ENCODE measurements around the gene SLAMF1.
A peak's percentile ranks its signal among the peaks of the same experiment; 100 is the strongest.

SLAMF1 gene

DNA sequence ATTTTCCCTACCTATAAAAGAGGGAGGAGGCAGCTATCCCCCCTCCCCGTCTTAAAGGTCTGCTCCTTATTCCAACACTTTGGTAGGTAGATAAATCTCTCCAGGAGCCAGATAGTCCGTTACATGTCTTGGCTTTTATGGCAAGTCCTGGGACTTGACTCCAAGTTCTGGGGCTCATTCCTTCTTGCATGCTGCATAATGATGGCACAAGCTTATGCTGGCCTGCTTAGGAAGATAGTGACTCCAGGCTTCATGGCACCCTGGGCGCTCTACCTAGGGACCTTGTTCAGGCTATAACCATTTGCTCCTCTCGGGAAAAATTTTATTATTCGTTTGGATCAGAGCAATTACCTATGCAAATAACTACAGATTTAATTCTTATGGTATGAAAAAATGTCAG, 3.7 kb downstream of the SLAMF1 start:
- Histone ChIP-seq H3K27me3 (ENCODE audit: control insufficient read depth, insufficient read depth, low read length) (no peaks in the 10 kb centered on the region), H3K9ac (ENCODE audit: low read length) (no peak overlapping the region), H3K4me3 (ENCODE audit: low read length) (no peak overlapping the region), H3K9me3 (ENCODE audit: control insufficient read depth, low read length) (no peaks in the 10 kb centered on the region), H3K4me1 (ENCODE audit: control insufficient read depth, insufficient read depth, low read length) (peaks cover 16% of the 10 kb centered on the region), H3K36me3 (ENCODE audit: control insufficient read depth, insufficient read depth, low read length) (no peaks in the 10 kb centered on the region)

DNA sequence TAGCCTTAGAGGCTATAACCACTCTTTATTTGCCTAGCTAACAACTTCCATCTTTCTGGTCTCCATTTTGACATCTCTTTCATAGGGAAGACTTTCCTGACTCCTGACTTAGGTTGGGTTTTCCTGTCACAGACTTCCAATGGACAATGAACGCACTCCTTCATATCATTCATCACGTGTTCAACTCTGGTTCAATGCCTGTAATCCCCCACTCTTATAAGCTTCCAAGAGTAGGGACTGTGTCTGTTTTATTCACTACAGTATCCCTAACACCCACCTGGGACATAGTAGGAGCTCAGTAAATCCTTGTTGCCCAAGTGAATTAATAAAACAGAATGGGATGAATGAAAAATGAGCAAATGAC, 4.6 kb downstream of the SLAMF1 start:
- Histone ChIP-seq H3K36me3 (ENCODE audit: control insufficient read depth, insufficient read depth, low read length) (no peaks in the 10 kb centered on the region), H3K4me3 (ENCODE audit: low read length) (no peak overlapping the region), H3K9me3 (ENCODE audit: control insufficient read depth, low read length) (no peaks in the 10 kb centered on the region), H3K4me1 (ENCODE audit: control insufficient read depth, insufficient read depth, low read length) (peaks cover 16% of the 10 kb centered on the region), H3K9ac (ENCODE audit: low read length) (no peak overlapping the region), H3K27me3 (ENCODE audit: control insufficient read depth, insufficient read depth, low read length) (no peaks in the 10 kb centered on the region)

DNA sequence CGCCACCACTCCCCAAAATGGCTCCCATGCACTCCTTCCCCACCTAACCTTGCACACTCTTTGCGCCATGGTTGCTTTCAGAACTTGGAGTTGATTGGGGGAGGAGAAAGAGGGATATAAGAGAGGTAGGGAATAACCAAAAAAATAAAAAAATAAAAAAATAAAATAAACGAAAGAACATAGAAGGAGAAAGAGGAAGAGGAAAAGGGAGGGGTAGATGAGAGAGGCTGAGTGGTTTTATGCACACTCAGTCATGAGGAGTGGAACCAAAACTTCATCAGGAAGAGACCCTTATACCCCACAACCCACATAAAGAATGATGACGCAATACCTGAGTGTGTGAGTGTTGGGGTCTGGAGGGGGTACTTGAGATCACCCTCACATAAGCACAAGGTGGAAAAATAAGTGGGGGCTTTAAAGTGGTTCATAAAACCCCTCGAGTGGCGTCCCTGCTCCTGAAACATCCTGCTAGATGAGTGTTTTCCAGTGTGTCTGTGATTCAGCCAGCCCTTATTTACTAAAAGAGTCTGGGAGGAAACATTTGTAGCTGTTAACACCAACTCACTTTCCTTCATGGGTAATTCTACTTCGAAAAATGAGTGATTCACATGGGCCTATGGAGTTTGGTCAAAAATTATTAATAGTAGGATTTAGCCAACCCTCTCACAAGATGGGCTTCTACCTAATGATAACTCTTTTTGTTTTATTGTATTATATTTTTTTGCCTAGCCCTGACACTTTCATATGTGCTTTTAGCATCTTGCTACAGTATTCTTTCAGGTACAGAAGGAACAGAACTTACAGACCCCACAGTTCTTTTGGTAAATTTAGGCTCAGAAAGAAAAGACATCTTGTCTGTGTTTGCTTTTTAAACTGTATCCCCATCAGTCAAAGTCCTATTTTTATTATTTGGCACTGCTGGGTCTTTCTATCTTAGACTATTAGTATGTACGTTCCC, 5.2 kb downstream of the SLAMF1 start:
- no peak overlapping the region for H3K4me3 ChIP-seq (ENCODE audit: low read length)
- H3K36me3 ChIP-seq (ENCODE audit: control insufficient read depth, insufficient read depth, low read length), result no peaks in the 10 kb centered on the region
- H3K4me1 ChIP-seq (ENCODE audit: control insufficient read depth, insufficient read depth, low read length), result peaks cover 16% of the 10 kb centered on the region
- no peak overlapping the region for H3K9ac ChIP-seq (ENCODE audit: low read length)
- H3K9me3 ChIP-seq (ENCODE audit: control insufficient read depth, low read length), result no peaks in the 10 kb centered on the region
- no peaks in the 10 kb centered on the region for H3K27me3 ChIP-seq (ENCODE audit: control insufficient read depth, insufficient read depth, low read length)

DNA sequence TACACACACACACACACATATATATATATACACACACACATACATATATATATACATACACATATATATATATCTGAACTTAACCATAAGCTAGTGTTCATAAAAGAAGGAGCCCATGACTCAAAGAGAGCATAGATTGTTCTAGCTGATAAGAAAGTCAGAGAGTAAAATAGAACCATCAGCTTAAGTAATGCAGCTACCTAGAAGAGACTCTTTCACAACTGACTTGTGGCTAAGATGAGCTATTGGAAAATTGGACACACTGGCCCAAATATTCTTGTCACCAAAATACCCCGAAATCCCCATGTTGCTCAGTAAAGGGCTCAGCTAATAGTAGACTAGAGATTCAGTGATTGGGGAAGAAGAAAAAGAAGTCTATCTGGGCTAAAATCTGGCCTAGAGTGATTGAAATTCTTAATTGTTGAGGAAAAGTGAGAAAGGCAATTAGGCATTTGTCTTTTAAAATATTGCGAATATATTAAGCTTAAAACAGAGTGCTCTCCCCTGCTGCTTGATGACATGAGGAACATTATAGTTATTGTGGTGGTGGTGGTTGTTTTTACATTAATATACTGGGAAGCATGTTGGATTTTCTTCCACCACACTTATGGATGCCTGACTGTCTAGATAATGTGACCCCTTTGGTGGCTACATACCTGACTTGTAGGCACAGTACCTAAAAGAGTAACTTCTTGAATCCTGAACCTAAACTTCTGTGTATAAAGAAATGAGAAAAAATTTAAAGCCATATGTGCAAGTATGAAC, 6.3 kb downstream of the SLAMF1 start:
- no peak overlapping the region for H3K9ac ChIP-seq (ENCODE audit: low read length)
- no peak overlapping the region for H3K4me3 ChIP-seq (ENCODE audit: low read length)
- H3K9me3 ChIP-seq (ENCODE audit: control insufficient read depth, low read length), result no peaks in the 10 kb centered on the region
- peaks cover 9% of the 10 kb centered on the region for H3K4me1 ChIP-seq (ENCODE audit: control insufficient read depth, insufficient read depth, low read length)
- H3K36me3 ChIP-seq (ENCODE audit: control insufficient read depth, insufficient read depth, low read length), result no peaks in the 10 kb centered on the region
- H3K27me3 ChIP-seq (ENCODE audit: control insufficient read depth, insufficient read depth, low read length), result no peaks in the 10 kb centered on the region

DNA sequence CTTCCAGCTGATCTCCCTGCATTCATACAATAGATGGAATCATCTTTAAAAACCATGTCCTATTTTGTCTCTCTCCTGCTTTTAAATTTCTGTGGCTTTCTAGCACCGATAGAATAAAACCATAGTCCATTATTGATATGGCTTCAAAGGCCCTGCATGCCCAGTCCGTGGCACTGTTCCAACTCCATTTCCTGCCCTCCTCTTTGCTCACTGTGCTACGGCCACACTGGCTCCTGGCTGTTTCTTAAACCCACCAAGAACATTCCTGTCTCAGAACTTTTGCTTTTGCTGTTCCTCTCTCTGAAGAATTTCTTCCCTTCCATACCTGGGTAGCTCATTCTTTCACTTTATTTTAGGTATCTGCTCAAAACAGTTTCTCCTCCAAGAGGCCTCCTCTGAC, 7.2 kb downstream of the SLAMF1 start:
- peaks cover 9% of the 10 kb centered on the region for H3K4me1 ChIP-seq (ENCODE audit: control insufficient read depth, insufficient read depth, low read length)
- H3K27me3 ChIP-seq (ENCODE audit: control insufficient read depth, insufficient read depth, low read length), result no peaks in the 10 kb centered on the region
- no peak overlapping the region for H3K4me3 ChIP-seq (ENCODE audit: low read length)
- no peaks in the 10 kb centered on the region for H3K9me3 ChIP-seq (ENCODE audit: control insufficient read depth, low read length)
- H3K9ac ChIP-seq (ENCODE audit: low read length), result peak overlapping the region; percentile 19
- H3K36me3 ChIP-seq (ENCODE audit: control insufficient read depth, insufficient read depth, low read length), result no peaks in the 10 kb centered on the region

DNA sequence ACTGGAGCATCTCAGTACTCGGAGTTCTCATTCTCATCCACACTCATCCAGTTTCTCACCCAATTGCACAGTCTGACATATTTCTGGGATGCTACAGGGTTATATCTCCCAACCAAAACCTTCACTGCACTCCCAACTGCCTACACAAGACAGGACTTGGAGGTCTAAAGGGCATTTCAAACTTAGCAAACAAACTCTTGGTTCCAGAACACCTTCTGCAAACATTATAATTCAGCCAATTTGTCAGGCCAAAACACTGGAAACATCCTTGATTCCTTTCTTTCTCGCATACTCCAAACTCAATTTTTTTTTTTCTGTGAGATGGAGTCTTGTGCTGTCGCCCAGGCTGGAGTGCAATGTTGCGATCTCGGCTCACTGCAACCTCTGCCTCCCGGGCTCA, 7.9 kb downstream of the SLAMF1 start:
- H3K9me3 ChIP-seq (ENCODE audit: control insufficient read depth, low read length), result no peaks in the 10 kb centered on the region

DNA sequence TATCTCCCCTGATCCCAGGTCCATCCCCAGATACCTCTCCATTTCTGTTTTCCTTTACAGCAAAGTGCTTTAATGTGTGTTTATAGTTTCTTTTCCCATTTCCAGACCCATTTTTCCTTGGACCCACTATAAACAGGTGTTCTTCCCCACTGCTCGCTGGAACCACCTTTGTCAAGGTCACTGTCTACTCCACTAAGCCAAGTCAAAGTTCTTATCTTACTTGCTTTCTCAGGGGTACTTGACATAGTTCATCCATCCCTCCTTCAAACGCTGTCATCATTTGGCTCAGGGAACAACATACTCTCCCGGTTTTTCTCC, 8.3 kb downstream of the SLAMF1 start:
- Histone ChIP-seq H3K9me3 (ENCODE audit: control insufficient read depth, low read length) (no peaks in the 10 kb centered on the region), H3K27me3 (ENCODE audit: control insufficient read depth, insufficient read depth, low read length) (no peaks in the 10 kb centered on the region), H3K9ac (ENCODE audit: low read length) (no peak overlapping the region), H3K4me1 (ENCODE audit: control insufficient read depth, insufficient read depth, low read length) (peaks cover 9% of the 10 kb centered on the region), H3K36me3 (ENCODE audit: control insufficient read depth, insufficient read depth, low read length) (no peaks in the 10 kb centered on the region), H3K4me3 (ENCODE audit: low read length) (no peak overlapping the region)

More for the DNA sequence above, 7.9 kb downstream of the SLAMF1 start:
- H3K9ac ChIP-seq (ENCODE audit: low read length), result no peak overlapping the region
- no peaks in the 10 kb centered on the region for H3K36me3 ChIP-seq (ENCODE audit: control insufficient read depth, insufficient read depth, low read length)
- H3K27me3 ChIP-seq (ENCODE audit: control insufficient read depth, insufficient read depth, low read length), result no peaks in the 10 kb centered on the region
- peaks cover 9% of the 10 kb centered on the region for H3K4me1 ChIP-seq (ENCODE audit: control insufficient read depth, insufficient read depth, low read length)
- H3K4me3 ChIP-seq (ENCODE audit: low read length), result no peak overlapping the region

DNA sequence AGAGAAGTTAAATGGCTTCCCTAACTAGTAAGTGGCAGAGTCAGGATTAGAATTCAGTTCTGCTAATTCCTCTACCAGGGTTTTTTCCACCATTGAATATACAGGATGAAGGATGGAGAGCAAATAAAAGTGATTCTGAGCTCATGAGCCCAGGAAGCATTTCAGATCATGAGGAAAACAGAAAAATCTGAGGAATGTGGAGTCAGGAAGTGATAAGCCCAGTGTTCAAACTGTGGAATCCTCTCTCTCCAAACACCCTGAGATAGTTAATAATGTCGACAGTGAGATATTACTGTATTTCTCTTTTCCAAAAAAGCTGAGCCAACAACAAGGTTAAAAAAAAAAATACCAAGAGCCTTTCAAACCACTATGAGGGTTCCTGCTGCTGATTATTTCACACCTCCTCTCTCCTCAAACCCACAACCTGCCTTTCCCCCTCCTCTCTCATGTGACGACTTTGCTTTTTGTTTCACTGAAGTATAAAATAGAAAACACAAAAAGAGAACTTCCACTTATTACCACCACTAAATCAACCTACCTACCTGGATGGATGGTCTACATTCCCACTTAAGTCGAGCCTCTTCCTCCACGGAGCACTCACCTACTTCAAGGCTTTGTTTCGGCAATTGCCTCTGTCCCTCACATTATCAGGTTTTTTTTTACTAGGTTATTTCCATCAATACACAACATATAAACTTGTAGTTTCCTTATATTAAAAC, 8.9 kb downstream of the SLAMF1 start:
- H3K9me3 ChIP-seq (ENCODE audit: control insufficient read depth, low read length), result no peaks in the 10 kb centered on the region
- H3K27me3 ChIP-seq (ENCODE audit: control insufficient read depth, insufficient read depth, low read length), result no peaks in the 10 kb centered on the region
- H3K36me3 ChIP-seq (ENCODE audit: control insufficient read depth, insufficient read depth, low read length), result no peaks in the 10 kb centered on the region
- H3K9ac ChIP-seq (ENCODE audit: low read length), result no peak overlapping the region
- no peak overlapping the region for H3K4me3 ChIP-seq (ENCODE audit: low read length)
- H3K4me1 ChIP-seq (ENCODE audit: control insufficient read depth, insufficient read depth, low read length), result peaks cover 9% of the 10 kb centered on the region

DNA sequence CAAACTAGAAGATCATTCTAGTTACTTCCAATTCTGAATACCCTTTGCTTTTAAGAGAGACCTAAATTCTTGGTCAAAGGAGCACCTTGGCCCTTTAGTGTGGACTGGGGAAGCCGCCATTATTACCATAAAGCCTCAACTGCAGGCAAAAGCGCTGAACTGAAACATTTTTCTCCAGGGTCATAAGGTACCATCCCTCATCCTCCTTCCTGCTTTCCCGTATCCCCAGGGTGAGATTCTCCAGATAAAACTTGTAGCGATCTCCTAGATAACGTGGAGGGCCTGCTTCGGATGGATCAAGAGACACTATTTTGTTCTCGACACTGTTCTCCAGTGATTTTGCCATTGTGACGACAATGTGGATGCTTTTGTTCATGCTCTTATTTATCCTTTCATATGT, 9.8 kb downstream of the SLAMF1 start:
- H3K36me3 ChIP-seq (ENCODE audit: control insufficient read depth, insufficient read depth, low read length), result no peaks in the 10 kb centered on the region
- H3K9ac ChIP-seq (ENCODE audit: low read length), result no peak overlapping the region
- no peaks in the 10 kb centered on the region for H3K9me3 ChIP-seq (ENCODE audit: control insufficient read depth, low read length)
- H3K27me3 ChIP-seq (ENCODE audit: control insufficient read depth, insufficient read depth, low read length), result no peaks in the 10 kb centered on the region
- H3K4me1 ChIP-seq (ENCODE audit: control insufficient read depth, insufficient read depth, low read length), result peaks cover 9% of the 10 kb centered on the region
- H3K4me3 ChIP-seq (ENCODE audit: low read length), result no peak overlapping the region

DNA sequence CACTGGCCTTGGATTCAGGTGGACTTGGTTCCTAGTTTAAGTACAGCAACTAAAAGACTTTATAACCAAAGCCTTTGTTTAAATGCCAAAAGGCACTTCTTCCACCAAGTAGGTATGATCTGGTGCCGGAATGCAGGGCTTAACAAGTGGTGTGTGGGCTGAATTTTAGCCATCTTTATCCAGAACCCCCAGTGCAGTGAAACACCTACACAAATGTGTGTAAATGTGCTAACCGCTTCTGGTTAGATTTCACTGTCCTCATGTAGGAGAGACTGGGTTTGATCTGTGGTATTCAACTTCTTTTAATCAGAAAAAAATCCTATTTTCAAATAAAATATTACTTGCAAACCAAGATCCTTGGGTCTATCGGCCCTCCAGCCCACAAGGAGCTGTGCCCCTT, 10.3 kb downstream of the SLAMF1 start:
- peaks cover 9% of the 10 kb centered on the region for H3K4me1 ChIP-seq (ENCODE audit: control insufficient read depth, insufficient read depth, low read length)
- no peak overlapping the region for H3K9ac ChIP-seq (ENCODE audit: low read length)
- no peaks in the 10 kb centered on the region for H3K36me3 ChIP-seq (ENCODE audit: control insufficient read depth, insufficient read depth, low read length)
- H3K4me3 ChIP-seq (ENCODE audit: low read length), result no peak overlapping the region
- H3K27me3 ChIP-seq (ENCODE audit: control insufficient read depth, insufficient read depth, low read length), result no peaks in the 10 kb centered on the region
- H3K9me3 ChIP-seq (ENCODE audit: control insufficient read depth, low read length), result no peaks in the 10 kb centered on the region

DNA sequence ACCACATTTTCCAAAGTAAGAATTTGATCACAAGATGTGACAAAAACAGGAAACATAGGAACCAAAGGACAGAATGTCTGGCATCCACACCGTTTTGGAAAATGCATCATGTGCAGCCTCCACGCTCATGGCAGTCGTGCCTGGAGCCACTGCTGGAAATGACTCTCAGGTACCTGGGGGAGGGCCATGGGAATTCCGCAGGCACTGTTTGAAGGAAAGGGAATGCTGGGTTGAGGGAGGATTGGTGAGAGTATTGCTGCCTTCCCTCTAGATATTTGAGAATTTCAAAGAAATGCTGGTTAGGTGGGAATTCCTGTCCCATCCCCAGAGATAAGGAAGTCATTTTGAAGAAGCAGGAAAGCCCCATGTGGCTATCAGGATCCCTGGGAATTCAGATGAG, 10.8 kb downstream of the SLAMF1 start:
- no peaks in the 10 kb centered on the region for H3K9me3 ChIP-seq (ENCODE audit: control insufficient read depth, low read length)
- no peaks in the 10 kb centered on the region for H3K27me3 ChIP-seq (ENCODE audit: control insufficient read depth, insufficient read depth, low read length)
- peaks cover 9% of the 10 kb centered on the region for H3K4me1 ChIP-seq (ENCODE audit: control insufficient read depth, insufficient read depth, low read length)
- H3K9ac ChIP-seq (ENCODE audit: low read length), result no peak overlapping the region
- H3K36me3 ChIP-seq (ENCODE audit: control insufficient read depth, insufficient read depth, low read length), result no peaks in the 10 kb centered on the region
- H3K4me3 ChIP-seq (ENCODE audit: low read length), result no peak overlapping the region
